Vagina (tissue), 2 donors: ENCODE data around the gene IL17RA. TPM values are rescaled to one million over a fixed set of nuclear protein-coding genes. Genes with fewer than 3 reads are reported as not detected.

ENCODE experiments used
- DNase-seq, 2 donors: peaks; one replicate each; pipeline ENCODE4 v3.0.0-alpha.2; 2017; ENCODE audit errors: extremely low spot score in 2 of 2
- H3K27ac ChIP-seq: fragments of 200-600 bp; sonication (generic); one replicate; pipeline ENCODE4 v1.5.1; 2019
- H3K27me3 ChIP-seq: fragments of 200-600 bp; sonication (generic); one replicate; pipeline ENCODE4 v1.5.1; 2019
- H3K36me3 ChIP-seq, 2 donors: fragments of 200-600 bp; sonication (generic); one replicate each; pipeline ENCODE4 v1.5.1; 2017 to 2019
- H3K4me1 ChIP-seq: fragments of 200-600 bp; sonication (generic); one replicate; pipeline ENCODE4 v1.5.1; 2019
- H3K4me3 ChIP-seq, 2 donors: fragments of 200-600 bp; sonication (generic); 1 replicate in 1 of 2; 2 replicates in 1 of 2; pipeline ENCODE4 v1.5.1; 2016 to 2019
- H3K9me3 ChIP-seq: fragments of 200-600 bp; sonication (generic); one replicate; pipeline ENCODE4 v1.5.1; 2019
- CTCF ChIP-seq, 3 experiments: fragments of 450-650 bp in 2 of 3; fragments of 200-600 bp in 1 of 3; sonication (generic) in 1 of 3; IDR thresholded peaks; one replicate each; pipeline ENCODE4 v1.5.1; 2017 to 2019; ENCODE audit warnings: antibody characterized with exemption in 3 of 3, mild to moderate bottlenecking in 2 of 3, moderate library complexity in 2 of 3
- POLR2A ChIP-seq, 2 donors: fragments of 450-650 bp; IDR thresholded peaks; one replicate each; pipeline ENCODE4 v1.6.1; 2017; ENCODE audit warnings: antibody characterized with exemption in 2 of 2, mild to moderate bottlenecking in 2 of 2, moderate library complexity in 2 of 2
- POLR2AphosphoS5 ChIP-seq, 2 donors: sonication (generic); formaldehyde crosslinking; IDR thresholded peaks; one replicate each; pipeline ENCODE4 v1.9.0; 2017; ENCODE audit warnings: antibody characterized with exemption in 2 of 2, mild to moderate bottlenecking in 2 of 2, low read depth in 1 of 2; ENCODE audit not compliant: insufficient read depth in 1 of 2
- intact Hi-C: fragments of 100-400 bp; cut with DNase I; formaldehyde crosslinking; loops from one replicate; pipeline ENCODE4 v1.15.1; 2023
- total RNA-seq: library from RNA; depleted of rRNA; stranded (reverse); fragments of >200 nt; gene quantifications from one replicate; pipeline ENCODE4 v1.2.3, GENCODE V29; 2016

IL17RA gene
- total RNA-seq, 1 donor from 2014 or later: 13.3 TPM

DNA sequence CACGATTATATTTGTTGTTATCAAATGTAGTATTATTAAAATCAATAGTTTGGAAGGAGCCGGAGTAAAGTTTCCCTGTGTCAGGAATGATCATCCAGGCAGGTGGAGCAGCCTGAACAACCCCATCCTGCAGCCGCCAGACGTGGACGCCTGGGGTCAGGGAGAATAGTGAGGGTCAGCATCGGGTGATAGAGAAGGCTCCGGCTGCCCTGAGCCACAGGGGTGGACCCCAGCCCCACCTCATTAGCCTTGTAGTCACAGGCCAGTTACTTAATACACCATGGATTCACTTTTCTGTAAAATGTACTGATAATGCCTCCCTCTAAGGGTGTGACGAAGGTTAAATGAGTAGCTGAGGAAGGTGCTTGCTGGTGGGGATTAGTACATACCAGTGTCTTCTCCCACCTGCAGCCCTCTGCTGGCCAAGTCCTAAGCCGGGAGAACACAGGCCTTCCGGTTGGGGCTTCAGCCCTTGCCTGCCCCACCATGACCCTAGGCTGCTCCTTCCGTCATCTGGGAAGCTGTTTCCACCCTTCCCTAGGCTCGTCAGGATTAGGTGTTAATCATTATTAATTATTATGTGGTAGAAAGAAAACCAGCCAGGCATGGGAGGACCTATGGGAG, 21.5 kb downstream of the IL17RA start:
- Histone ChIP-seq H3K27me3 (no peaks in the 10 kb centered on the region), H3K9me3 (no peaks in the 10 kb centered on the region), H3K4me3 (no peak overlapping the region), H3K4me1 (no peaks in the 10 kb centered on the region), H3K27ac (no peak overlapping the region), H3K36me3 (peaks cover 0 to 70% of the 10 kb centered on the region in 2 donors)
- no peak for DNase-seq
- intact Hi-C loops: no loop called here
- TF ChIP-seq POLR2A (IDR thresholded peaks at IDR 0.05): no peak
- TF ChIP-seq POLR2AphosphoS5 (IDR thresholded peaks at IDR 0.05; ENCODE audit: insufficient read depth in 1 of 2, low read depth in 1 of 2): no peak
- TF ChIP-seq CTCF (IDR thresholded peaks at IDR 0.05): no peak

DNA sequence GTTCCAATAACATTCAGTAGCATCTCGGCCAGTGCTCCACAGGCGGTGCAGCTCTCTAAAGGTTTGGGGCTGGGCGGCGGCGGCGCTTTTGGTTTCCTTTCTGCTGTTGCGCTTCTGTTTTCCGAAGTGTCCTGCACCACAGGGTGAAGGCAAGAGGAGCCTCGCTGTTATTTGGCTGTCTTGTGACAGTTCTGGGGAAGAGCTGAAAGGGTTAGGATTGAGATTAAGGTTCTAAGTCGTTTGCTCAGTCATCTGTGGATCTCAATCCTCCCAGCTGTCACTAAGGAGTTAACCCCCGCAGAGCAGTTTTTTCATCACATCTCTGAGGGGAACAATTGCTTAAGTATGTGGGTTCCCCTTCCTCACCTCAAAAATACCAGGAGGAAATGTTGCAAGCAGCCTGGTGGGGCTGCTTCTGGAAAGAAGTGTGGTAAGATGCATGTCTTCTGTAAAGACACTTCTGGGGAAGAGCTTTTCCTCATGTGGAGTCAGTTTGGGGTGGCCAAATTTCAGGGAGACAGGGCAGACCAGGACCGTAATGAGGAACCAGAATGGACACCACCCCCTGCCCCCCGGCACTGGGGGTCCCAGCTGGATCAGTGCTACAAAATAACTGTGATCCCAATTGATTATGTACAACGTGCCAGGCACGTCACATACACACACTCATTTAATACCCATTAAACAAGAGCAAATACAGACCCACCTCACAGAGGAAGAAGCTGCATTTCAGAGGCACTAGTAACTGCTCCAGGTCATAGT, 22.2 kb downstream of the IL17RA start:
- Histone ChIP-seq H3K27ac (no peak overlapping the region), H3K36me3 (peaks cover 0 to 64% of the 10 kb centered on the region in 2 donors), H3K9me3 (no peaks in the 10 kb centered on the region), H3K4me1 (no peaks in the 10 kb centered on the region), H3K27me3 (no peaks in the 10 kb centered on the region), H3K4me3 (no peak overlapping the region)
- intact Hi-C loops: no loop called here
- TF ChIP-seq CTCF (IDR thresholded peaks at IDR 0.05) (no peak), POLR2AphosphoS5 (IDR thresholded peaks at IDR 0.05; ENCODE audit: insufficient read depth in 1 of 2, low read depth in 1 of 2) (no peak), POLR2A (IDR thresholded peaks at IDR 0.05) (no peak)
- DNase-seq: no peak

- Histone ChIP-seq H3K27me3 (no peaks in the 10 kb centered on the region), H3K9me3 (no peaks in the 10 kb centered on the region), H3K27ac (no peak overlapping the region), H3K4me3 (no peak overlapping the region), H3K36me3 (peaks cover 0 to 59% of the 10 kb centered on the region in 2 donors), H3K4me1 (no peaks in the 10 kb centered on the region)
- intact Hi-C loops: no loop called here
- no peak for DNase-seq
- no peak for TF ChIP-seq POLR2A (IDR thresholded peaks at IDR 0.05)
- TF ChIP-seq POLR2AphosphoS5 (IDR thresholded peaks at IDR 0.05; ENCODE audit: insufficient read depth in 1 of 2, low read depth in 1 of 2): no peak
- no peak for TF ChIP-seq CTCF (IDR thresholded peaks at IDR 0.05)
These were observed 22.7 kb downstream of the IL17RA start for GRCh38 chr22:17107547-17107810.

- Histone ChIP-seq H3K27ac (no peak overlapping the region), H3K36me3 (peaks cover 0 to 49% of the 10 kb centered on the region in 2 donors), H3K4me1 (no peaks in the 10 kb centered on the region), H3K27me3 (no peaks in the 10 kb centered on the region), H3K9me3 (no peaks in the 10 kb centered on the region), H3K4me3 (no peak overlapping the region)
- intact Hi-C loops: no loop called here
- DNase-seq: no peak
- TF ChIP-seq POLR2A (IDR thresholded peaks at IDR 0.05): no peak
- no peak for TF ChIP-seq POLR2AphosphoS5 (IDR thresholded peaks at IDR 0.05; ENCODE audit: insufficient read depth in 1 of 2, low read depth in 1 of 2)
- no peak for TF ChIP-seq CTCF (IDR thresholded peaks at IDR 0.05)
These were observed 23.7 kb downstream of the IL17RA start for GRCh38 chr22:17108256-17109112.
